ENCODE data around the gene CHSY1.

The CHSY1 gene

DNA sequence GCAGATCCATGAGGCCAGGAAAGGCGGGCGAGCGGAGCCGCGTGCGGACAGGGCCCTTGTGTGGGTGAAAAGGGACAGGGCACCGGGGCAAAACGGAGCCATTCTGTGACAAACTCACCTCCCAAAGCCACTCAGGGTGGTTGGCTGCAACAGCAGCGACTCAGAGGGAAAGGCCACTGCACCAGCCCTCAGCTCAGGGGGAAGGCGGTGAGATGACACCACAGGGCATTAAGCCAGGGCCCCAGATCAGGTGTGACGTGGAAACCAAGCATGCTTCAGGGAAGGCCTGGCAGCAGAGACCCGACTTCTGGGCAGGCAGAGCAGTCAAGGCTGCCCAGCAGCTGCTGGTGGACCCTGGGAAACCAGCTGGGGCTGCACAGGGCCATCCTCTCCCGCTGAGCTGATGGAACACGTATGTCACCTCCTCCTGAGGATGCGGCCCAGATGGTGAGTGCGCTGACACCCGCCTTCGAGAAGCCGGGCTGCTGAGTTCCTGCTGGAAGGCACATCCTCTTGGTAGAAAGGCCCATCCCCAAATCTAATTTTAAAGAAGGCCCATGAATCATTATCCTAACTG, 82.3 kb downstream of the CHSY1 start:
- DNase-seq, result no peak

- no peak for DNase-seq
These were observed 82.9 kb downstream of the CHSY1 start for GRCh38 chr15:101168898-101169494.

DNA sequence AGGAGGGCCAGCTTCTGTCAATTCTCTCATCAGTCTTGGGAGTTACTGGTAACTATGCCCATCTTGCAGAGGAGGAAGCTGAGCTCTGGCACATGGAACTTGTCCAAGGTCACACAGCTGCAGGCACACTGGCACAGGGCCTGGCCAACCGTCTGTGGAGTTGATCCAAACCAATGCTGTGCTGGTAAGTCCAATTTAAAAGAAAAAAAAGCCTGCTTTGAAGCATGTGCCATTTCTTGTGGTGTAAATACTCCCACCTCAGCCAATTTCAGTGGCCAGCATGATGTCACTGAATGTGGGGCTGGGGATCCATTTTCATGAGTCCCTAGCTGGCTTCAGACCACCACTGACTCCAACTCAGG, 83.4 kb downstream of the CHSY1 start:
- no peak for DNase-seq

- DNase-seq, result no peak
These were observed 83.9 kb downstream of the CHSY1 start for GRCh38 chr15:101167753-101168462.

DNA sequence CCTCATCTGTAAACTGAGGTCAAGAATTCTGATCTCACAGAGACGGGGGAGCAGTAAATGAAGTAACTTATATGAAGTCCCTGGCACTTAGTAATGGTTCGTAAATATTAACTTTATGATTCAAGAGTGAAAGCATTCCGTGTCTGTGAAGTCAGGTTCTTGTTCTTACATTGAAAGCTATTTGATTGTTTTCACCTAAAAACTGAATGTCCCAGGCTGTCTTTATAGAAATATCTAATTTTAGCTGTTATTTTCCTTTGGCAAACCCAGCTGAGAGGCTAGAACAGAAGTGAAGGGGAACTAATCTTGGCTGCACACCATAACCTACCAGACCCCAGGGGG, 84.5 kb downstream of the CHSY1 start:
- DNase-seq, result no peak

DNA sequence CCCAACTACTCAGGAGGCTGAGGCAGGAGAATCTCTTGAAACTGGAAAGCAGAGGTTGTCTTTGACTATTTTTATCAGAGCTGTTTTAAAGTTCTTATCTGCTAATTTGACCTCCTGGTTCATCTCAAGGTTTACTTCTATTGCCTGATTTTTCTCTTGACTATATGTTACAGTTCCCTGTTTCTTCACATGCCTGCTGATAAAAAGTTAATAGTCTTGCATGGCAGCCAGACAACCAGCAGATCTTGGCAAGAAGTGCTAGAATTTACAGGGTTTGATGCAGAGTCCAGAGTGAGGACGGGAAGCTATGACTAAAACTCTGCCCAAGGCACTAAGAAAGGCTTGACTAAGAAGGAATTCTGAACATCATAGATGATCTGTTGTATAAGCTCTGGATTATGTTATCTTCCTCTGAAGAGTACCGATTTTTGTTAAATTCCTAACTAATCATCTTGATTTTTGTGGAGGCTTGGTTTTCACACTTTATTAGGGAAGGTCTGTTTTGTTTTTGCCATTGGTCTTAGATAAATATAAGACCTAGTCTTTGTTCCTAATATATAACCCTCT, 85.9 kb downstream of the CHSY1 start:
- no peak for DNase-seq

DNA sequence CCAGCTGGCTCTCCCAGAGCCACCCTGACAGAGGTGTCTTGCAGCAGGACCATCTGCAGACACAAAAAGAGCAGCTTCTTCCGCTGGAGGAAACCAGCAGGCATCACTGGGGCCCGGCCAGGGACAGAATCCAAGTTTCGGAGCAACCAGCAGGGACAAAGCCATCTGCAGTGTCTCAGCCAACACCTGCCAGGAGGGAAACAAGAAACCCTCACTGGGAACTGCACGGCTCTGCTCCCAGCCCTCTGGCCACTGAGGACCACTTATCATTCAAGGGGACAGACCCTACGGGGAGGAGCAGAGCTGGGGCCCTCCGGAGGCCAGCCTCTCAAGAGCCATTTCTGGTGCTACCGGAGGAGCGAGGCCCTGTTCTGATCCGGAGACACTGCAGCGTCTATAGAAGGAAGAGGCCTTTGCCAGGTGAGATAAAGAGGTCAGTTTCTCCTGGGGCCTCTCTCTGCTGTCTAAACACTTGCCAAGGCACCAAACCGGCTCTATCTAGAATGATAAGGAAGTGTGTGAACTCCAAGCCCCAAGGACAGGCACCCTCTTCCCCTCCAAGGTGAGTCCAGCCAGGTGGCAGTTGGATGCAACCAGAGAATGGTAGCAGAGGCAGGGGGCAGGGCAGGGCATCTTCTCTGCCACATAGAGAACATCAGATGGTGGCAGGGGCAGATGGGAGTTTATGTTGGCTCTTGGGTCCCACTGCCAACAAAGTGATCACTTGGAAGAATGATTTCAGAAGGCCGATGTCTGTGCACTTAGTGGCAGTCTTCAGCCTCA, 89.0 kb downstream of the CHSY1 start:
- peak; percentile 35 for DNase-seq

GRCh38 chr15:101161656-101162055, 90.2 kb downstream of the CHSY1 start:
- no peak for DNase-seq

- DNase-seq, result no peak
These were observed 91.7 kb downstream of the CHSY1 start for GRCh38 chr15:101159936-101160815.

GRCh38 chr15:101159096-101159935, 92.5 kb downstream of the CHSY1 start:
- no peak for DNase-seq

GRCh38 chr15:101158166-101159095, 93.4 kb downstream of the CHSY1 start:
- no peak for DNase-seq

- no peak for DNase-seq
These were observed 94.1 kb downstream of the CHSY1 start for GRCh38 chr15:101157721-101158120.

DNA sequence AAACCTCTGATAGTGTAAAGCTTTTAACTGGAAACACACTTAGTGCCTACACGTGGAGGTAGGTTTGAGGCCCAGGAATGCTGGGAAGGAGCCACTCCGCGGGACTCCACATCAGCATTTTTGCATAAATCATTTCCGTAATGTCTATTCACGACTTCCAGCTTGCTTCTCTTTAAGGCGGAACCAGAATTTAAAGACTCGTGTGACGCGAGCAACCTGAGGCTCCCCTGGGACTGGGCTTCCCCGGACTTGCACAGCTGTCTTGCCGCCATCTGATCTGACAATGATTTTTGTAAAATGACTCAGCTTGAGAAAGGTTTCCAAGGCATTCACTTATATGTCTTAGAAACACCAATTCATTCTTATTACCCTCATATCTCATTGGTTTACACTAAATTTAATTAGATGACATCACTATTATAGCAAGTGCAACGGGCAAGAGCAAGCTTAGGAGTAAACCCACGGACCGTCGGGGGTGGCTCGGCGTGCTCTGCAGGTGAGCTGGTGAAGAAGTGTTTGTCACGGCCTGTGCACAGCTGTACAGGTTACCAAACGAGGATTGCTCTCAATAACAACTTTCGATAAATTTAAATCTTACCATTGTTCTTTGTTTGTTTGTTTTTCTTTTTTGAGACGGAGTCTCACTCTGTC, 95.2 kb downstream of the CHSY1 start:
- peak; percentile 55 for DNase-seq

GRCh38 chr15:101156061-101156460, 95.8 kb downstream of the CHSY1 start:
- no peak for DNase-seq

- no peak for DNase-seq
These were observed 97.8 kb downstream of the CHSY1 start for GRCh38 chr15:101153801-101154656.

GRCh38 chr15:101152914-101153313, 98.9 kb downstream of the CHSY1 start:
- no peak for DNase-seq

DNA sequence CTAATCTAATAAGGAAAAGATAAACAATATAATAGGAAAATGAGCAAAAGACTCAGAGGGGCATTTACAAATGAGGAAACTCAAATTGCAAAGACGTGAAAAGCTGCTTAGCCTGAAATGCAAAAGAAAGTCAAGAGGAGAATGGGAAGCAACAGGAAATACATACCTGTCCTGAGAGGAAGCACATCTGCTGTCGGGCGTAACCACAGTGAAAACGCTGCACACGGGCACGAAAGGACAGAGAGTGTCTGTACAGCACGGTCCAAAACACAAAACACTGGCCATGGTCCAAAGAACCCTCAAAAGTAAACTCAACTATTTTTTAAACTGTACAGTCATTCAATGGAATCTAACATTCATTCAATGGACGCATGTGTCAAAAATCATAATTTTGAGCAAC, 100.6 kb downstream of the CHSY1 start:
- no peak for DNase-seq

DNA sequence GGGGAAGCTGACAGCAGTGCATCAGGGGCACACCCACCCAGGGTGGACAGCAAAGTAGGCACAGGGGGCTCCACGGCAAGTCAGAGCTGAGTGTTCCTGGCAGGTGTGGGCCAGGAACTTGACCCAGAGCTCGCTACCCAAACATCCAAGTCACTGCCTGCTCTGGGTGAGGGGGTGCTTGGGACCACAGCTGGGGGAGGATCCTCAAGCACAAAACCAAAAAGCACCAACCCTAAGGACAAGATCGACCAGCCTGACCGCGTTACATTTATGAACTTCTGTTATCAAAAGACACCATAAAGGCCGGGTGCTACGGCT, 101.2 kb downstream of the CHSY1 start:
- no peak for DNase-seq
